Measurements from ENCODE around the gene NUDT3.

GRCh38 chr6:34323300-34323699 lies 69.2 kb downstream of the NUDT3 start:
- TF ChIP-seq CTCF (IDR thresholded peaks at IDR 0.05): no peak
- no peak for TF ChIP-seq POLR2A (IDR thresholded peaks at IDR 0.05)

Data from gastroesophageal sphincter (tissue), 3 donors.